HG03039 (cell line): Measurements from ENCODE around the gene CHMP1A.

Experiments used
- ATAC-seq: cut with Tn5 transposase; IDR thresholded peaks from one replicate; pipeline ENCODE4 v1.9.1; 2021; ENCODE audit warnings: mild to moderate bottlenecking, moderate library complexity; ENCODE audit not compliant: unreplicated experiment

Gene CHMP1A

GRCh38 chr16:89607937-89608740 is 49.4 kb downstream of the CHMP1A start:
- ATAC-seq = no peak

- ATAC-seq = no peak
Measured at GRCh38 chr16:89607453-89607852, 50.1 kb downstream of the CHMP1A start.

DNA sequence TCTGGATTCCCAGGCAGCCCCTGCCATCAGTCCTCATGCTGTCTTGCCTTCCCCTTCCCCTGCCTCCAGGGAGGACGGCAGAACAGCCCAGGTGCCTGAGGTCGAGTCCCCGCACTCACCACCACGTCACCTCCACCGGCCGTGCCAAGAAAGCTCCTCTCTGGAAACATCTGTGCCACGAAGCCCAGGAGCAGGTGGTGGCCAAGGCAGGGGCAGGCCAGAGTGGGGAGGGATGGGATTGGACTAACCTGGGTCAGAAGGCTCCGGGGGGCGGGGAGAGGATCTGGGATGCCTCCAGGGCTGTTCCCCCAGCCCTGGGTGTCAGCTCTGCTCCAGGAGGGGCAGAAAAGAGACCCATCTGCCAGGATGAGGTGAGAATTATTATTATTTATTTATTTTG is 51.5 kb downstream of the CHMP1A start:
- no peak for ATAC-seq

DNA sequence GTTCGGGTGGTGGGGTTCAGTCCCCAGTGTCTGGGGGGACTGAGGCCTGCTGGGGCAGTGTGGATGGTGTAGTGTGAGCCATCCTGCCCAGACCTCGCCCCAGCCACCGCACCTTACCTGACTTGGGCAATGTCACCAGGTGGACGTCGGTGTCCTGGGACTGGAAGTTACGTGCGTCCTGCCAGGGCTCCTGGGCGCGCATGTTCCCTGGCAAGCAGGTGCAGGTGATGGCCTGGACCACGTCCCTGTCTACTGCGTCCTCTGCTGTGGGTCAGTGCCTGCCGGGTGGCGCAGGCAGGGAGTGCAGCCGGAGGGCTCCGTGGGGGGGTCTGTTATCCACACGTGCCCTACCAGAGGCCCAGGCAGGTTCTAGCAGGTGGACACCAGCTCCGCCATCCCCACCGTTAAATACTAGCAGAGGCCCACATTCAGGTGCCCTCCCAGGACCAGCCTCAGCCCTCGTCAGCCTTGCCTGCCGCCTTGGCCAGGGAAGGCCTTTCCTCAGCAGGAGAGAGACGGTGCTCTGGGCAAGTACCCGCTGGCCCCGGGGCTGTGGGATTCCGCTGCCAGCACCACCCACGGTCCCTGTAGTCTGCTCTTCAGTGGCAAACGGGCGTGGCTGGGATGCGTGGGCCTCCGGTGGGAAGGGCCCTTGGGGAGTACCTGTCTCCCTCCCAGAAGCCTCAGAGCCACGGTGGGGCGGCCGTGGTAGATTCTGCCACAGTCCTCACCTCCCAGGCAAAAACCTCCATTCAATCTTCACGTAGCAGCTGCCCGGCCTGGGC is 52.1 kb downstream of the CHMP1A start:
- no peak for ATAC-seq

GRCh38 chr16:89604764-89605163 is 52.7 kb downstream of the CHMP1A start:
- no peak for ATAC-seq

DNA sequence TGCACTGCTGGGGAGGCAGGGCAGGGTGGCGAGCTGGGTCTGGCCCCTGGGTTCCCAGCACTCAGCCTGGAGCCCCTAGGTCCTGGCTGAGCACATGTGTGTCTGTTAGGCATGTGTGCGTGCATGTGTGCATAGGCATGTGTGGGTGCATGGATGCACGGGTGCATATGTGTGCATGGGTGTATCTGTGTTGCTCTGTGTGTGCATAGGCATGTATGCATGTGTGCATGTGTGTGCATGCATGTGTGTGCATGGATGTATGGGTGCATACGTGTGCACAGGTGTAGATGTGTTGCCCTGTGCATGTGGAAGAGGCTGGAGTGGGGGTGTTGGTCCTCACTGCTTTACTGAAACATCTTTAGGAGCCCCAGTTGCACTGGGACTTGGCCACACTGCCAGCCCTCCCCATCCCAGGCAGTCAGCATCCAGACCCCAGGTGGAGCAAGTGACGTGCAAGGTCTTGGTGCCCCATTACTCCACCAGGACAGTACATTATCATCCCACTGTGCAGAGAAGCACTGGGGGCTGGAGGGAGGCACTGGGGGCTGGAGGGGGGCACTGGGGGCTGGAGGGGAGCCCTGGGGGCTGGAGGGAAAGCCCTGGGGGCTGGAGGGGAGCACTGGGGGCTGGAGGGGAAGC is 54.4 kb downstream of the CHMP1A start:
- ATAC-seq = no peak

DNA sequence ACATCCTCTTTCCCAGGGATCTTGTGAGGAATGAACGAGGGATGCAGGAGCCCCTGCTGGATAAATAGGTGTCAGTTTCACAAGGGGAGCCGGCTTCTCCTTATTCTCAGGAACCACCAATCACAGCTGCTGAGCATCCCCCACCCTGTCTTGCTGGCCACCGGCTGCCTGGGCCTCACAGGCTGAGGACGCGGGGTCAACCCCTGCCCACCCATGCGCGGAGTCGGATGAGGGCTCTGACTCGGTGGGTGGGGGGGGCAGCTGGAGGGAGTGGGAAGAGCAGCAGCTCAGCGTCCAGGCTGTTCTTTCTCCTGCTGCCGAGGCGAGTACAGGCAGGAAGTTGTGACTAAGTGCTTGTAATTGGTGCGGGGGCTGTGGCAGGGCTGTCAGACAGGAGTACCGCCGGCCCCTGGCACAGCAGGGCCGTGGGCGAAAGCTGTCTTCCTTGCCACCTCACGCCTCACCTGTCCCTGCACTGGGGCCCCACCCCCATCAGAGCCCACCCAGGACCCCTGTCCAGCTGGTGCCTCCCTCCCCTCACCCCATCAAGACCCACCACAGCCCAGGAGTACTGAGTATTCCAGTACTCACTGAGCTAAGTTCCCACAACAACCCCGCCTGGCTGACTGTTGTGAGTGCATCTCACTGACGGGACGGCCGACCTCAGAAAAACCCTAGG is 55.1 kb downstream of the CHMP1A start:
- no peak for ATAC-seq

GRCh38 chr16:89601906-89602272 is 55.6 kb downstream of the CHMP1A start:
- no peak for ATAC-seq

DNA sequence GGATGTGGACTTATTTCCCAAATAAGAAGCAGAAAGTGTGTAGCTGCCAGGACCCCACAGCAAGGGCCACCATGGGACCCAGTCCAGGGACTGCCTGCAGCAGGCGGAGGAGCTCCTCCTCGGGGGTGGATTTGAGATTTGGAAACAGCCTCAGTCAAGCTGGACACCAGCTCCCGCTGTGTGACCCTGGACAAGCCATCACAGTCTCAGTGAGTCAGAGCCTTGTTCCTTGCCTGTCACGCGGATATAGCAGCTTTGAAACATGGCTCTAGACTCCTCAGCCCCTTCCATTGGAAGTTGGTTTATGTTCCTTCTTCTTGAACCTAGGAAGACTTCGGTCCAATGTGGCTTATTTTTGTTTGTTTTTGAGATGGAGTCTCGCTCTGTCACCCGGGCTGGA is 56.6 kb downstream of the CHMP1A start:
- no peak for ATAC-seq

GRCh38 chr16:89600427-89600826 is 57.1 kb downstream of the CHMP1A start:
- no peak for ATAC-seq

DNA sequence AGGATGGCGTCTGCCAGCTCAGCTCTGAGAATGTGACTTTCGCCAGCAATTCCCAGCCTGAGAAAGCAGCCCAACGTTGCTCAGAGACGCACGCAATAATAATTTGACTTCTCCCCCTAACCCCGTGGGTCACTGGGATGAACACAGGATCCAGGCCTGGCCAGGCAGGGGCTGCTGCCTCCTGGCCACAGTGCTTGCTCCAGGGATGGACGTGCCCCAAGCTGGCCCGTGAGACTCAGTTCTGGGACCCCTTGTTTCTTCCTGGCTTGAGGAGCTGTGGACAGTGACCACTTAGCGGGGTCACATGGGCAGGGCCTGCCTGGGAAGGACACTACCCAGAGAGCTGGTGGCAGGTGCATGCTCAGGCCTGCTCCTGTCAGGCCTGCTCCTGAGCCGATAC is 57.6 kb downstream of the CHMP1A start:
- no peak for ATAC-seq

DNA sequence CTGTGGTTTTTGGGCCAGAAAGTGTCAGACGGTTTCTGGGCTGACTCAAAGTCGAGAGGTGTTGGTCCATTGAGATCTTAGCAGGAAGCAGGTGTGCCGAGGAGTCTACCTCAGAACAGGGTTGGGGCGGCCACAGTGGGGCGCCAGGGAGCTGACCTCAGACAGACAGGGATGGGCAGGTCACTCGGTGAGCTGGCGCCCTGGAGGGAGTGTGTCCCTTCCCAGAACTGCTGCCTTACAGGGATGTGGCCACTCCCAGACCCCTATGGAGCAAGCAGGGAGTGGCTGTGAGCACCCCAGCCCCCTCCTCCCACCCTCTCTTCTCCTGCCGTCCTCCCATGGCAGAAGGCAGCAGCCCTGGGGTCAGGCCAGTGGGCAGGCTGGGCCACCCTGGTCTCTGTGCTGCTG is 58.1 kb downstream of the CHMP1A start:
- no peak for ATAC-seq

GRCh38 chr16:89598199-89598598 is 59.3 kb downstream of the CHMP1A start:
- ATAC-seq = no peak

- no peak for ATAC-seq
Measured at GRCh38 chr16:89596957-89597649, 60.4 kb downstream of the CHMP1A start.

- ATAC-seq = no peak
Measured at GRCh38 chr16:89596061-89596689, 61.3 kb downstream of the CHMP1A start.

DNA sequence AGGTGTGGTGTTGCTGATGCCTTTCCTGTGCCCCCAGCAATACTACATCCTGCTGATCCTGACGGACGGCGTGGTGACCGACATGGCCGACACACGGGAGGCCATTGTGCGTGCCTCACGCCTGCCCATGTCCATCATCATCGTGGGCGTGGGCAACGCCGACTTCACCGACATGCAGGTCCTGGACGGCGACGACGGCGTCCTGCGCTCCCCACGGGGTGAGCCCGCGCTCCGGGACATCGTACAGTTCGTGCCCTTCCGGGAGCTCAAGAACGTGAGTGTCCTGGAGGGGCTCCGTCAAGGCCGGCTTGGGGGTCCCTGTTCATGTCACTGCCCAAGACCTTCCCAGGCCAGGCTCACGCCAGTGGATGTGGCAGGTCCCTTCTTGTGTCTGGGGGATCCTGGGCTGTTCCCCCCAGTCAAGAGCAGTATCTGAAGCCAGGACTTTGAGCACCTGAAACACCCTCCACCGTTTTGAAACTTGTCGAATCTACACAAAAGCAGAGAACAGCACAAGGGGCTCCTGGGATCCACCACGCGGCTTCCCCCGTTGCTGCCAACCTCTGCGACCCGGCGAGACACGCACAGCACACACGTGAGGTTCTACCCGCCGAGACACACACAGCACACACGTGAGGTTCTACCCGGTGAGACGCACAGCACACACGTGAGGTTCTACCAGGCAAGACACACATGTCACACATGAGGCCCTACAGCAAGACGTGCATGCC is 62.0 kb downstream of the CHMP1A start:
- ATAC-seq = no peak
